ENCODE data around the gene TRMT61A.

TRMT61A gene

GRCh38 chr14:103535891-103536565, 7.0 kb downstream of the TRMT61A start:
- DNase-seq (ENCODE audit: low spot score), result no peak

GRCh38 chr14:103536693-103537092, 7.7 kb downstream of the TRMT61A start:
- DNase-seq (ENCODE audit: low spot score), result no peak

GRCh38 chr14:103537175-103537990, 8.4 kb downstream of the TRMT61A start:
- DNase-seq (ENCODE audit: low spot score), result no peak

- no peak for DNase-seq (ENCODE audit: low spot score)
Observed at GRCh38 chr14:103538291-103539055, 9.5 kb downstream of the TRMT61A start.

GRCh38 chr14:103539056-103539825, 10.2 kb downstream of the TRMT61A start:
- no peak for DNase-seq (ENCODE audit: low spot score)

- DNase-seq (ENCODE audit: low spot score), result no peak
Observed at GRCh38 chr14:103540821-103541708, 12.1 kb downstream of the TRMT61A start.

- DNase-seq (ENCODE audit: low spot score), result no peak
Observed at GRCh38 chr14:103541709-103542604, 13.0 kb downstream of the TRMT61A start.

GRCh38 chr14:103542605-103543088, 13.7 kb downstream of the TRMT61A start:
- DNase-seq (ENCODE audit: low spot score), result no peak

- DNase-seq (ENCODE audit: low spot score), result no peak
Observed at GRCh38 chr14:103543140-103543539, 14.1 kb downstream of the TRMT61A start.

GRCh38 chr14:103543721-103544387, 14.9 kb downstream of the TRMT61A start:
- DNase-seq (ENCODE audit: low spot score), result no peak

GRCh38 chr14:103544388-103545218, 15.6 kb downstream of the TRMT61A start:
- no peak for DNase-seq (ENCODE audit: low spot score)

GRCh38 chr14:103545219-103545914, 16.4 kb downstream of the TRMT61A start:
- no peak for DNase-seq (ENCODE audit: low spot score)

- DNase-seq (ENCODE audit: low spot score), result no peak
Observed at GRCh38 chr14:103545915-103546651, 17.1 kb downstream of the TRMT61A start.

GRCh38 chr14:103546652-103547454, 17.9 kb downstream of the TRMT61A start:
- DNase-seq (ENCODE audit: low spot score), result peak; percentile 80

- no peak for DNase-seq (ENCODE audit: low spot score)
Observed at GRCh38 chr14:103547455-103547940, 18.5 kb downstream of the TRMT61A start.

GRCh38 chr14:103547941-103548462, 19.0 kb downstream of the TRMT61A start:
- DNase-seq (ENCODE audit: low spot score), result no peak
